Measurements from ENCODE around the gene SLC30A3.

The SLC30A3 gene

DNA sequence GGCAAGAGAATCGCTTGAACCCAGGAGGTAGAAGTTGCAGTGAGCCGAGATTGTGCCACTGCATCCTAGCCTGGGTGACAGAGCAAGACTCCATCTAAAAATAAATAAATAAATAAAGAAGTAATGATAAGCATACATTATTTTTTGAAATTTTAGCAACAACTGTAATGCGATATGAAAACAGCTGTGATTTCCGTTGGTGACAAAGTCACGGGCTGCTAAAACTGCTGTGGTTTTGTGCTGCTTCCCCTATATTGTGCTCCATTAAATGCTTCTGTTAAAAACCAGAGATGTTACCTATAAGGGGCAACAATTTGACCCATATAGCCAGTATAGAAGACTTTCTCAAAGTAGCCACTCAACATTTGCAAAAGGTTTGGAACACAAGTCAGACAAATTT is 27.7 kb upstream of the SLC30A3 start:
- ChIA-PET CTCF (interaction anchor here (2.4 to 5.9 kb wide), 2 partner anchors 10 to 26 kb away, joined by 10 to 31 read pairs; no protein-coding TSS in a partner anchor), POLR2A (interaction anchor here (0.7 kb wide), 1 partner anchor 79 kb away, joined by 4 read pairs; the partner anchor contains the start of genes ATRAID and SLC5A6)
- TF ChIP-seq FOXK2 (IDR thresholded peaks at IDR 0.05) (no peak), ELF4 (IDR thresholded peaks at IDR 0.05) (no peak), L3MBTL2 (conservative IDR thresholded peaks at IDR 0.05) (no peak)
- no peak for DNase-seq (ENCODE audit: extremely low spot score)

DNA sequence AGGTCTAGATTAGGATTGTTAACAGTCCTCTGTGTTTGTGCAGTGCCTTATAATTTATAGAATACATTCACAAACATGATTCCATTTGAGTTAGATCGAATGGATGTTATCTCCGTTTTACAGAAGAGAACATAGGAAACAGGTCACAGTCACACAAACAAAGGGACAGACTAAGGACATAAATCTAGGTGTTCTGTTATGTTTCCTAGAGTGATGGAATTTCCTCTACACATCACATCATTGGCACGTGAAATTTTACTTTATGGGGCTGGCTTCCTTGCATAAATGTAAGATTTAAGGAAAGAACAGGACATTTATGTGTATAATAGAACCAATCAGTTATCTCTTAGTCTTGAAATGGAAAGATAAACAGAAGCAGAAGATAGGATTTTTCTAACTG is 25.8 kb upstream of the SLC30A3 start:
- DNase-seq (ENCODE audit: extremely low spot score), result no peak
- POLR2A ChIA-PET, result no interaction called here
- CTCF ChIA-PET, result interaction anchor here (5.9 kb wide), 1 partner anchor 8 kb away, joined by 31 read pairs; no protein-coding TSS in a partner anchor
- TF ChIP-seq L3MBTL2 (conservative IDR thresholded peaks at IDR 0.05), result no peak
- no peak for TF ChIP-seq SUZ12 (IDR thresholded peaks at IDR 0.05)
- TF ChIP-seq NFRKB (IDR thresholded peaks at IDR 0.05), result no peak
- TF ChIP-seq CTBP1 (IDR thresholded peaks at IDR 0.05; ENCODE audit: borderline replicate concordance), result no peak
- no peak for TF ChIP-seq ARNT (IDR thresholded peaks at IDR 0.05)
- TF ChIP-seq SP1 (IDR thresholded peaks at IDR 0.05), result no peak
- no peak for TF ChIP-seq FOXM1 (IDR thresholded peaks at IDR 0.05; ENCODE audit: borderline replicate concordance)
- TF ChIP-seq LEF1 (IDR thresholded peaks at IDR 0.05; ENCODE audit: borderline replicate concordance), result no peak
- TF ChIP-seq BHLHE40 (IDR thresholded peaks at IDR 0.05; ENCODE audit: borderline replicate concordance), result no peak
- no peak for TF ChIP-seq TARDBP (IDR thresholded peaks at IDR 0.05)

DNA sequence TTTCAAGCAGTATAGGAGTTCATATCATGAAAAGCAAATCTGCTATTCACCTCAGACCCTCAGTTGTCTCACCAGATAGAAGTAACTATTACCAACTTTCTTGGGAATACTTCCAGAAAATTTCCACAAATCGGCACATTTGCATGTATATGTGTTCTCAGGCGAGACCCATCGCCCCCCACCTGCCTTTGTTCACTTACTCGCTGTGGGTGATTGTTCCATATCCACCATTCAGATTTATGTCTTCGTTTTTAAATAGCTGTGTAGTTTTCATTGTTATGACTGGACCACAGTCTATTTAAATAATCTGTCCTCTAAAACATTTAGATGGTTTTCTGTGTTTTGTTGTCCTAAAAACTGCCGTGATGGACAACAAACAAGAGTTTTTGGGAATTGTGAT is 22.6 kb upstream of the SLC30A3 start:
- CTCF ChIA-PET, result interaction anchor here (1.2 kb wide), 1 partner anchor 12 kb away, joined by 3 read pairs; no protein-coding TSS in a partner anchor

DNA sequence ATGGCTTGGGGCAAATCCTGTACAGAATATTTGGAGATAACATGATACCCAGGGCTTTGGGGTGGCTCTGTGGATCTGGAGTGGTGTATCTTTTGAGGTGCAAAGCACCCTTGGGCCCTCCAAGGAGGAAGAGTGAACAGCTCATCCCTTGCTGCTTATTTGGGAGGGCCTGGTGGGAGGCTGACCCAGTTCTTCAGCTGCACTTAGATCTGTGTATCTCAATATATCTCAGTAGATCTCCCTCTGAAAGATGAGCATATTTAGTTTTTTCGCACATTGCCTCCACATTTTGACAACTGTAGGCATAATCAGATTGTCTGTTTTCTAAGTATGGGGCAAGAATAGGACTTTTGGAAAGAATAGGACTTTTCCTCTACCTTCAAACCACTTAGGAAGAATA is 22.1 kb upstream of the SLC30A3 start:
- POLR2A ChIA-PET, result interaction anchor here (0.6 to 1.5 kb wide), 3 partner anchors 16 to 160 kb away, joined by 3 read pairs; partner anchors contain the start of gene GTF3C2

More for the DNA sequence above, 22.6 kb upstream of the SLC30A3 start:
- no peak for DNase-seq (ENCODE audit: extremely low spot score)
- POLR2A ChIA-PET, result interaction anchor here (1.2 to 1.5 kb wide), 2 partner anchors 15 to 71 kb away, joined by 3 read pairs; partner anchors contain the start of gene GTF3C2
- TF ChIP-seq TARDBP (IDR thresholded peaks at IDR 0.05) (no peak), ARNT (IDR thresholded peaks at IDR 0.05) (no peak)
- TF ChIP-seq, protein P1, sequence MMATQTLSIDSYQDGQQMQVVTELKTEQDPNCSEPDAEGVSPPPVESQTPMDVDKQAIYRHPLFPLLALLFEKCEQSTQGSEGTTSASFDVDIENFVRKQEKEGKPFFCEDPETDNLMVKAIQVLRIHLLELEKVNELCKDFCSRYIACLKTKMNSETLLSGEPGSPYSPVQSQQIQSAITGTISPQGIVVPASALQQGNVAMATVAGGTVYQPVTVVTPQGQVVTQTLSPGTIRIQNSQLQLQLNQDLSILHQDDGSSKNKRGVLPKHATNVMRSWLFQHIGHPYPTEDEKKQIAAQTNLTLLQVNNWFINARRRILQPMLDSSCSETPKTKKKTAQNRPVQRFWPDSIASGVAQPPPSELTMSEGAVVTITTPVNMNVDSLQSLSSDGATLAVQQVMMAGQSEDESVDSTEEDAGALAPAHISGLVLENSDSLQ (IDR thresholded peaks at IDR 0.05), result no peak

DNA sequence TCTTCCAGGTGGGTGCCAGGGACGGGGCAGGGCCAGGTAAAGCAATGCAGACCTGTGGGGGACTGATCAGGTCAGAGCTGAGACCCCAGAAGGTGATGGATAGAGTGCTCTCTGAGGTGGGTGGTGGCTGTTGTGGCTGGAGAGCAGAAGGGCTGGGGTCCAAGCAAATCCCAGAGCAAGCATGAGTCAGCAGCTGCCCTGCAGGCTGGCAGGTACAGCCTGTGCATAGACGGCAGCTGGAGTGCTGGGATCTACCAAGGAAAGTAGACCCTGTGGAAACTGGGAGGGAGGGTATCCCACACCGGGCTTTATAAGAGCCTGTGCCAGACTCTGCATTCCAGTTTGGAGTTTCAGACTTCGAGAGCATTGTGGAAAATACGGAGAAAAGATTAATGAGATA is 20.0 kb upstream of the SLC30A3 start:
- ChIA-PET POLR2A (interaction anchor here (0.7 to 2.2 kb wide), 7 partner anchors 11 to 211 kb away, joined by 3 to 8 read pairs (median 3); partner anchors contain the start of gene OST4), CTCF (interaction anchor here (1.2 to 1.5 kb wide), 2 partner anchors 18 to 20 kb away, joined by 7 read pairs; no protein-coding TSS in a partner anchor)
- DNase-seq (ENCODE audit: extremely low spot score), result no peak
- no peak for TF ChIP-seq FOXA1 (IDR thresholded peaks at IDR 0.05)
- TF ChIP-seq NFRKB (IDR thresholded peaks at IDR 0.05), result no peak
- TF ChIP-seq SP1 (IDR thresholded peaks at IDR 0.05), result no peak
- TF ChIP-seq CTBP1 (IDR thresholded peaks at IDR 0.05; ENCODE audit: borderline replicate concordance), result no peak
- TF ChIP-seq, protein P1 (IDR thresholded peaks at IDR 0.05), result no peak
- no peak for TF ChIP-seq ARNT (IDR thresholded peaks at IDR 0.05)

More for the DNA sequence above, 22.1 kb upstream of the SLC30A3 start:
- no peak for DNase-seq (ENCODE audit: extremely low spot score)
- CTCF ChIA-PET, result interaction anchor here (0.6 kb wide), 1 partner anchor 17 kb away, joined by 3 read pairs; no protein-coding TSS in a partner anchor
- TF ChIP-seq FOXM1 (IDR thresholded peaks at IDR 0.05; ENCODE audit: borderline replicate concordance) (no peak), SUZ12 (IDR thresholded peaks at IDR 0.05) (no peak), CTBP1 (IDR thresholded peaks at IDR 0.05; ENCODE audit: borderline replicate concordance) (no peak), NFRKB (IDR thresholded peaks at IDR 0.05) (no peak), ARNT (IDR thresholded peaks at IDR 0.05) (no peak), FOXK2 (IDR thresholded peaks at IDR 0.05) (no peak), HDGF (IDR thresholded peaks at IDR 0.05; ENCODE audit: borderline replicate concordance) (no peak), LEF1 (IDR thresholded peaks at IDR 0.05; ENCODE audit: borderline replicate concordance) (no peak), FOXA1 (IDR thresholded peaks at IDR 0.05) (no peak), BHLHE40 (IDR thresholded peaks at IDR 0.05; ENCODE audit: borderline replicate concordance) (no peak), L3MBTL2 (conservative IDR thresholded peaks at IDR 0.05) (no peak), ZNF384 (IDR thresholded peaks at IDR 0.05) (no peak), SP1 (IDR thresholded peaks at IDR 0.05) (no peak), ELF4 (IDR thresholded peaks at IDR 0.05) (no peak), TARDBP (IDR thresholded peaks at IDR 0.05) (no peak)
- TF ChIP-seq, protein P1 (IDR thresholded peaks at IDR 0.05), result no peak

DNA sequence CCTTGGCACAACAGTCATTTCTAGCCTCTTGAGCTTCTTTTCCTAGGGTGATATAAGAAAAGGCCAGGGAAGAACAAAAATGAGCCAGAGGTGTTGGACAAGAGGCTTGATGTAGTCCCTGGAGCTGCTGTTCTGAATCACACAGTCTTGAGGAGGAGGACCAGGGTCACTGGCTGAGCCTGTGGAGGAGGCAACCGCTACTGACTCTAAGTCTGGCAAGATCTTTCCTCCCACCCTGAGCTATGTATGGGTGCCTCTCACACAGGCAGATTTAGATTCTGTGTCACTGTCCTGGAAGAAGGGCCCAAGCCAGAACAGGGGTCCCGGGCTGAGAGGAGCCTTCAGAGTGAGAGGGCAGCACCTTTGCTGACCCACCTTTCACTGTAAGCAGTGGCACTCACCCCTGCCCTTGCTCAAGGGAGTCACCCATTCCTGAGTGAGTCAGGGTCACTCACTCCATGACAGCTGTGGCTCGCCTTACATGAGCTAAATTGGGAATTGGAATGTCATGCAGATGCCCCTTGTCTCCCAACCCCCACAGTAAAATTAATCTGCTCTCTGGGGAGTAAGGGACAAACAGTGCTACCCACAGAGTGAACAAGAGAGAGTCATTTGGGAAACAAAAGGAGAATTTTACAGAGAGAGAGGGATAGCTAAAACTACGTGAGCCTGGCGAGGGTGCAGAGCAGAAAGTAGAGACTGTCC is 19.2 kb upstream of the SLC30A3 start, which contains the start of gene TRIM54:
Gene TRIM54 (plus strand): TSS at position 575 of the 705 bp plus-strand sequence. CDS start 303 bp downstream, outside the sequence.
- ChIA-PET POLR2A (interaction anchor here (0.7 to 2.2 kb wide), 6 partner anchors 10 to 211 kb away, joined by 3 to 8 read pairs (median 4); partner anchors contain the start of genes GTF3C2 and OST4), CTCF (interaction anchor here (1.2 to 3.1 kb wide), 7 partner anchors 9 to 182 kb away, joined by 5 to 31 read pairs (median 7); no protein-coding TSS in a partner anchor)
- no peak for DNase-seq (ENCODE audit: extremely low spot score)
- no peak for TF ChIP-seq NFRKB (IDR thresholded peaks at IDR 0.05)
- TF ChIP-seq SUZ12 (IDR thresholded peaks at IDR 0.05), result no peak
- no peak for TF ChIP-seq FOXA1 (IDR thresholded peaks at IDR 0.05)
- no peak for TF ChIP-seq BHLHE40 (IDR thresholded peaks at IDR 0.05; ENCODE audit: borderline replicate concordance)
- no peak for TF ChIP-seq LEF1 (IDR thresholded peaks at IDR 0.05; ENCODE audit: borderline replicate concordance)
- no peak for TF ChIP-seq ARNT (IDR thresholded peaks at IDR 0.05)
- TF ChIP-seq TARDBP (IDR thresholded peaks at IDR 0.05), result no peak
- no peak for TF ChIP-seq FOXM1 (IDR thresholded peaks at IDR 0.05; ENCODE audit: borderline replicate concordance)
- TF ChIP-seq HDGF (IDR thresholded peaks at IDR 0.05; ENCODE audit: borderline replicate concordance), result no peak
- no peak for TF ChIP-seq L3MBTL2 (conservative IDR thresholded peaks at IDR 0.05)
- TF ChIP-seq, protein P1 (IDR thresholded peaks at IDR 0.05), result no peak
- no peak for TF ChIP-seq SP1 (IDR thresholded peaks at IDR 0.05)
- TF ChIP-seq FOXK2 (IDR thresholded peaks at IDR 0.05), result no peak
- no peak for TF ChIP-seq ELF4 (IDR thresholded peaks at IDR 0.05)
- no peak for TF ChIP-seq CTBP1 (IDR thresholded peaks at IDR 0.05; ENCODE audit: borderline replicate concordance)
- no peak for TF ChIP-seq ZNF384 (IDR thresholded peaks at IDR 0.05)

All from HEK293T (cell line).